Left forelimb (tissue), 1 donor: ENCODE results near the gene SFR1.

Source experiments
- DNase-seq: peaks from one replicate; pipeline ENCODE4 v3.0.0-alpha.2; 2018; ENCODE audit warnings: low spot score

SFR1 gene, protein sequence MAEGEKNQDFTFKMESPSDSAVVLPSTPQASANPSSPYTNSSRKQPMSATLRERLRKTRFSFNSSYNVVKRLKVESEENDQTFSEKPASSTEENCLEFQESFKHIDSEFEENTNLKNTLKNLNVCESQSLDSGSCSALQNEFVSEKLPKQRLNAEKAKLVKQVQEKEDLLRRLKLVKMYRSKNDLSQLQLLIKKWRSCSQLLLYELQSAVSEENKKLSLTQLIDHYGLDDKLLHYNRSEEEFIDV

DNA sequence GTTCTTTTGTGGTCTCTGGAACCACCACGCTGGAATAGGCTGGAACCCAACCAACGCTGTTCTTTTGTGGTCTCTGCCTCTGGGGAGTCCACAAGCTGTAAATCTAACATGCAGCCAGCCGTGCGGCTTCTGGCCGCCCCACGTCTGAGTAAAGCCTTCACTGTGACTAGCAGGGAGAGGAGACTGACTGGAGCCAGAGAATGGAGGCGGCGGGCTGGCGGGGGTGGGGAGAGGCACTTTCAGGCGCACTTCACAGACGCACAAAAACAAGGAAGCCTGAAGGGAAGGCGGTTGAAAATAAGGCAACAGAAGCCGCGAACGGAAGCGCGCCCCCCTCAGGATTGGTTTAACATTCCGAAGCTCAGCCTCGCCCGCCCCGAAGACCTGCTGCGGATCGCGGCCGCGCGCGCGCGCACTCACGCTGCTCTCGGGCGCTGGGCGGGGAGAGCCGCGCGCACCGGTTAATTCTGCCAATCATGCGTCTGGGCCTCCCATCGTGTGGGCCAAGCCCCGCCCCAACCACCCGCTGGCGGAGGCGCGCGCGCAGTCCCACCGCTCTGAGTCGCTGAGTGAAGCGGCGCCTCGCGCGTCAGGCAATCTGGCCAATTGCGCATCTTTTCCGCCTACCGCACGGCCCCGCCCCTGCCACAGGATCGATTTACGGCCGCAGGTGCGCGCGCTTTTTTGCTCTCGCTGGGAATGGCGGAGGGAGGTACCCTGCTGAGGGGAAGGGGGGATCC lies at the start of gene SFR1:
TSS of gene SFR1 (plus strand) at position 687 of the 740 bp plus-strand sequence. CDS start at position 700, 13 bp downstream.
- peak; percentile 99 for DNase-seq

DNA sequence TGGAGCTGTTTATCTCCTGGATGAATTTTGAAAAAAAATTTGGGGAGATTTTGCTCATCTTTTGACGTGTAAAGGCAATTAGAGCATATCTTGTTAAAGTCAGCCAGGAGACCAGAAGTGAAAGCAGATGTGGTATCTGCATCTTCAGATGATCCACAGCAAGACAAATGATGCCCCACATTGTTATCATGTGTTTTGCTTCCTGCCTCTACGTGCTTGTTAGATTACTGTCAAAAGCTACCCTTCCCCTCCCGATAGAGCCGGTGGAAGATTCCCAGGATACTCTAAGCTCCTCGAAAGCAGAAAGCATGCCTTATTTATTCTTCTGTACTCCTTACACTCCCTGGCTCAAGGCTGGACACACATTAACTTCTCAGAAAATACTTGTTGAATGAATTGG lies 49.2 kb upstream of the SFR1 start:
- DNase-seq, result no peak

DNA sequence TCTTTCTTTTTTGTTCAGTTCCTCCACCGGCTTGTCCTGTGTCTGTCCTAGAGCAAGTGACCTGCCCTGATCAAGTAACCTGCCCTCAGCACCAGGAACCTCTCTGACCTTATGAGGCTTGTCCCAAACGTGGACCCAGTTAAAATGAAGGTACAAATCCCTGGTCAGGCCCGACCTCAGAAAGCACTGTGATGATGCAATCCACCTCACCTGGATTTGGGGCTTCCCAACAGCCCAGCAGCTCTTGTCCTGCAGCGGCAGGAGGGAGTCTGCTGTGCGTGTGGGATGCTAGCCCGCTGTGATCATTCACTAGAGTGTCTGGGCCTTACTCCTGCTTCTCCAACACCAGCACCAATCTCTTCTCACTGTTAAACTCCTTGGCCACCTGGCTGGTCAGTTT lies 47.5 kb upstream of the SFR1 start:
- no peak for DNase-seq

DNA sequence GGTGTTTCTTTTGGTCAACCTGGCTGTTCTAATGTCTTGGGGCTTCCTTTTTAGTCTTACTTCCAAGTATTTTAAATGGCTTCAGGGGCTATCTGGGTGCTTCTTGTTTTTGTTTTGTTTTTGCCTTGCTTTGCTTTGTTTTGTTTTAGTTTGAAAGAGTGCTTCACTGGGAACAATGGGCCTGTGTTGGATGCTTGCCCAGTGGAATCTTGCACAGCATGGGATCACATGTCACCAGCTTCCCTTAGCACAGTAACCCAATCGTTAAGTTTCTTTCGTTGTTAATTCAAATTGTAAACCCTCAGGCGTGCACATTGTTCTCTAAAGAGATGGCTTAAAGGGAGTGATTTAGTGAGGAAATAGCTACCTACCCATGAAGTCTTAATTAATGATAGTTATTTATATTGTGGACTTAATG lies 45.2 kb upstream of the SFR1 start:
- no peak for DNase-seq

DNA sequence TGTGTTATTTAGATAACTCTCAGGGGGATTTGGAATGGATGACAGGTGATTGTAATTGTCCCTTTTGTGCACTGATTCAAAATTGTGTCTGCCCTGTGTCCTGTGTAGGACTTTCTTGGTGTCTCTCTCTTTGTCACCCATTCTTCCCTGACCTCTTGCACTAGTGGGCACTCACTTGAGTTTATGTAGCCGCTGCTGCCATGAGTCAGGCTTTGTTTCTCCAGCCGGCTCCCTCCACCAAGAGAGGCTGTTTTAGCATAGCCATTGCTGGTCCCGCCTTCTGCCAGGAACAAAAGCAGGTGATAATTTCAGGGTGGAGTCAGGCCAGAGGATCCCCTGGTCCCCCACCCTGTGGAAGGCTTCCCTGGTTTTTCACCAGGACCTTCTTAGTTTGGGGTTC lies 44.7 kb upstream of the SFR1 start:
- DNase-seq, result no peak

DNA sequence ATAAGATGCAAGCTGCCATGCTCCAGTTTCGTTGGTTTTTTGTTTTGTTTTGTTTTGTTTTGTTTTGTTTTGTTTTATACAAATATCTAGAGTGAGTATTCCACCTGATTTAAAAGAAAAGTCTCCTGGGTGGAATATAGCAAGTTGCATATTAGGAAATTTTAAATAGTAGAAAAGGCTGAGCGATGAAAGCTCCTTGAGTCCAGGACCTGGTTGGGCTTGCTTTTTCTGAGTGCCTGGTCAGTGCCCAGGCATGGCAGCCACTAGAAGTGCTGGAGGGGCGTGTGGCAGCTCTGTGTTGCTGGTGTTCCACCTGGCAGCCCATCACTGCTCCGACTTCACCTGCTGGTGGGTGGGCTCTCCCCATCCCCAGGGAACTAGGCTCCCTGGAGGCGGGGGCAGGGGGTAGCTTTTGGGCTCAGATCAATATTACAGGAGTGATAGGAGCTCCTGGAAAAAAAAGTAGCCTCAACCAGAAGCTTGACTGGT lies 44.3 kb upstream of the SFR1 start:
- no peak for DNase-seq

DNA sequence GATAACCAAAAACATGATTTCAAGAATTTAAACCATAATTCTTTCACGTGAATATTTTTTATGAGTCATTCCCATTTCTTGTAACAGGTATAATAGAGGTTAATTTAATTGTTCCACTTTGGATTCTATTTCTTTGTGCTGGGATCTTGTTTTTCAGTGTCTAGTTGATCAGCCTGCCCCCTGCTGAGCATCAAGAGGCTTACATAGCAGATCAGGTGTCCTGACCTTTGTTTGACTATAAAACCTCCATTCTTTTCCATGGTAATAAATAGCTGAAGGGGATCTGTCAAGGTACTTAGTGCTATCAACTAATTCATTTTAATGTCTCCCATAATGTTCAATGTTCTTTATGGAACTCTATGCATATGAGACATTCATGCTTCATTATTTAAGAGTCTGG lies 41.2 kb upstream of the SFR1 start:
- no peak for DNase-seq

DNA sequence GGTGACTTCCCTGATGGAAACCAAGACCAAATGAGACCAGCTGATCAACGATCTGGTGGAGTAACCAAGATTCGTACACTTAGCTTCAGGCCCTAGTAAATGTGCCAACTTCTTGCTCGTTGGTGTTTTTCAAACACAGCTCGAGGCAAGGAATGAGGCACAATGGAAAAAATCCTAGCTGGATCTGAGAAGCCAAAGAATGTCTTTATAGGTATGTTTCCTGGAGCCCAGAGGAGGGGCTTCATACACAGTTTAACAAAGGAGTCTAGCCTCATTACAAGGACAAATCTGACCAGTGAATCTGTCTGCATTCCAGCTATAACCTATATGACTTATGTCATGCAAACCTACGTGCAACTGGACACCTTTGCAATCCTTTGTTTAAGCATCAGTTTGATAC lies 40.0 kb upstream of the SFR1 start:
- no peak for DNase-seq

DNA sequence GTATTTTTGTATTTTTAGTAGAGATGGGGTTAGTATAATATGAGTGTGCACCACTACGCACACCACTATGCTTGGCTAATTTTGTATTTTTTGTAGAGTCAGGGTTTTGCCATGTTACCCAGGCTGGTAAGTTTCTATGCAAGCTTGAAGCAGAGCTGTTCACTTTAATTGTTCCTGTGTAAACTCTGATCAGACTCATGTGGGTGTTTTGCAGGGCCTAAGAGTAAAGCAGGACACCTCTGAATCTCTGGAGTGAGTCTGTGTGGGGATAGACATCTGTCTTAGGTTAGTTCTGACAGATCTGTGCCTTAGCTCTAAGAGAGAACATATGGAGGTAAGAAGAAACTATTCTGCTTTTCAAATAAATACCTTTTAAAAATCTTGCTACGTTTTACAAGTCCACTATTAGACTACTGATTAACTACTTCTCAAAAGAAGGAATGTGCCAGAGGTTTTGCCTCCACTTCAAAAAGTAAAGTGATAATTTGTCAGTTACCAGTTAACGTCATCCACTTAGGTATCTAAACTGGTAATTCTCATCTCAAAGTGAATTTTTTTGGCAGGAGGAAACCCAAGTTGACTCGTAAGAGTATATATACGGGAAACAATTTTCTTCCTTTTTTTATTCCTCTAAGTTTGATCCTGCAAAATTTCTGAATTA lies 37.4 kb upstream of the SFR1 start:
- DNase-seq, result no peak

DNA sequence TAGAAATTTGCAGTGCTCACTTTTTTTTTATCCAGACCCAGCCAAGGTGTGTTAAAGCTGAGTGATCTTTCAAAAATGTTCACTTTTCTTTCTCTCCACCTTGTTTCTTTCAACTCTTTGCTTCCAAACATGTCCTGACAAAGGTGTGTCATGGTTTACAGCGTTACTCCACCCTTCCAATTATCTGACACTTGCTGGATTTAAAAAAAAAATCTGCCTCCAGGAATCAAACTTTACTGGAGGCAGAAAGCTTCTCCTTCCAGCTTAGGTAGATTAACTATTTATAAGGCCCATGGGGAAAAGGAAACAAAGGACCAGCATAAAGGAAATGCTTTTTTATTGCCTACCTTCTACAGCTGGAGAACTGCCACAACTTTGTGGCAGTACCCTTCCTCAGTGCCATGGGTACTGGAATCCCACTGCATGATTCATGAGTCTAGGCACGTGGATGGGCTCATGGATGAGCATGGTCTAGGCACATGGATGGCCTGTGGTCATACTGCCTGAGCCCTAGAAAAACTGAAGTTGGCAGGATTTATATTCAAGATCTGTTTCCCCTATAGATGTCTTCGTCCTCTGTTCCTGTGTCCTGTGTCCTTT lies 36.1 kb upstream of the SFR1 start, which contains the start of gene COL17A1:
TSS of gene COL17A1 (minus strand) at position 80 of the 600 bp plus-strand sequence. CDS start 5,207 bp downstream, outside the sequence.
- no peak for DNase-seq

DNA sequence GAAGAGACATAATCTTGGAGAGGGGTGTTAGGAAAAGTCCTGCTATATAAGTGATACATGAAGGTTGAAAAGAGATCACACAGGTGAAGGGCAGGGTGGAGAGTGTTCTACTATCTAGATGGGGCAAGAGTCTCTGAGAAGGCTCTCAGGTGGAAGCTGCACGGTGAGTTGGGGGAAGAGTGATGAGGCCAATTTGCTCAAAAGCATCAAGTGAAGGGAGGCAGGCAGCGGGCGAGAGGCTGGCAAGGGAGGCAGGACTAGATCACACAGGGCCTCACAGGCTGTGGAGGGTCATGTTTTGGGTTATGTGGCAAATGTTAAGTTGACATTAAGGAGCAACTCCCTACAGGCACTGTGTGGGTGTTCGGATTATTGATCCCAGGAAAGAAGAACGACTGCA lies 33.7 kb upstream of the SFR1 start:
- DNase-seq, result no peak

DNA sequence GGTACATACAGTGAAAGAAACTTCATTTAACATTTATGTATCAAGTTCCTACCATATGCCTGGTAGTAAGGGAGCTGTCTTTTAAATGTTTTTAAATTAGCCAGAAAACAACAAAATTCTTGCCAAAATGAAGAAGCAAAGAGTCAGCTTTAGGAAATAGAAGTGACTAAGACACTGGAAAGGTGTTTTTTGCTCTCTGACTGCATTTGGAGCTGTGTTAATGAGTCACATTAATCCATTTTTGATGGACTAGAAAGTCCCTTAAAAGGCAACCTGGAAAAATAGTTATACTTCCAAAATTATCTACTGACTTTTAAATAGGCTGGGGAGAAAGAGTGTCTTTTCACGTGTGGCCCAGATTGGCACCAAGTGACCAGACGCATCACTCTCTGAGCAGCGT lies 32.4 kb upstream of the SFR1 start:
- DNase-seq, result no peak

DNA sequence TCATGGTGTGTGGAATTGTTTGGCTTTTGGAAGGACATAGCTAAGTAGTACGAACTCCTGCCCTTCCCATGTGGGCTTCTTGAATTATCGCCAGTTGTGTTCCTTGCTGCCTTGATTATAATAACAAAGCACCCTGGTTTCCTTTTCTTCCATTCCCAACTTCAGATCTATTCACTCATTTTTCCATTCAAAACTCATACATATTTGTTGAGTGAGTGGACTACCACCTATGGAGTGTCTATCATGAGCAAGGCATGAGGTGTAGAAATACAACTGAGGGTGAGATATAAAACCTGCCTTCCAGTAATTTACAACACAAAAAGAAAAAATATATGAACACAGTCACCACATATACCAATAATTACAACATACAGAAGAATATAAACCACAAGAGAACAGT lies 31.4 kb upstream of the SFR1 start:
- no peak for DNase-seq

DNA sequence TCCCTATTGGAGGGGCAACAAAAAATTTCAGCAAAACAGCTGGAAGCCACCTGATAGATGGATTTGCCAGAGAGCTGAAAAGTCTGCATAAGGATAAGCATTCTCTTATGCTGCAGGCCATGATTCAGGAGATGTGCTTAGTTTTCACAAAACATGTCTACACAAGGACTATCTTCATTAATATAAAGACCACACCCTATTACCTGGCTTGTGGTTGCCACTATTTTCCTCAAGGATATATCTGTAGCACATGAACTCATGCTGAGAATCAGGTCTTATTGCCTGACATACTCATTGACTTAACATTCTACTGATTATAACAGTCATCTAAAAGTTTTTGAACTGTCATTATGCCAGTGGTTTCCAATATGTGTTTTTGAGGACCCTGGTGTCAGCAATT lies 29.2 kb upstream of the SFR1 start:
- DNase-seq, result no peak

DNA sequence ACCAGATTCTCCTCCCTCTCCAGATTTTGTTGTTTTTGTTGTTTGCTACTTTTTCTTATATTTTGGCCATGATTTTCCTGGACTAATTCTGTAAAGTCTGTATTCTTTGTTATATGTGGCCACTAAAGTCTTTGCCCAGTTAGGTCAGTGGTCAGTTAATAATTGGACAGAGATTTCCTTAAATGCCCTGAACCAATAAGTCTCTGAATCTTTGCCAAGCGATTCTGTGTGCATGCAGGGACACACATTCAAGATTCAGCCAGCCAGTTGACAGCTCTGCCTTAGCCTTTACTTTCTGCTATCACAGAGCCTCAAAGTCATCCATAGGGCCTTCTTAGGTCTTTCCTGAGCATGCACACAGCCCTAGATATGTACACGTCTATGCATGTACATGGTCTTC lies 25.3 kb upstream of the SFR1 start:
- DNase-seq, result no peak

DNA sequence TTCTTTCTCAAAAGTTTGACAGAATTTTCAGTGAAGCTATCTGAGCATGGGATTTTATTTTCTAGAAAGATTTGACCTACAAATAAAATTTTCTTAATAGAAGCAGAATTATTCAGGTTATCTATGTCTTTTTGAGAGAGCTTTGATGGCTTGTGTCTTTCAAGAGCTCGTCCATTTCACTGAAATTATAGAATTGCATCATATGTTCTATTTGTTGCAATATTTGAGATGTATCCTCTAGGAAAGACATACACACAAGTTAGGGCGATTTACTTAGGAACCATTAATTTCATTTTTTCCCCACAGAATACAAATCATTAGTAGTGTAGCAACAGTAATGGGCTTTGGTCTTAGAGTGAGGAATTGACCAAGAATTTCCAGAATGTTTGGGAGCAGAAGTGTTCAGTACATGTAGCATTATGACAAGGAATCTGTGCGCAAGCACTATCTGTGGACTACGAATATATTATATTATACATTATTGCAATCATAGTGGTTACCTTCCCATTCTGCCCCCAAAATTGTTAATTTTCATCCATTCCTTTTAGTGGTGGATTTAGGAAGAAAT lies 23.5 kb upstream of the SFR1 start:
- no peak for DNase-seq

DNA sequence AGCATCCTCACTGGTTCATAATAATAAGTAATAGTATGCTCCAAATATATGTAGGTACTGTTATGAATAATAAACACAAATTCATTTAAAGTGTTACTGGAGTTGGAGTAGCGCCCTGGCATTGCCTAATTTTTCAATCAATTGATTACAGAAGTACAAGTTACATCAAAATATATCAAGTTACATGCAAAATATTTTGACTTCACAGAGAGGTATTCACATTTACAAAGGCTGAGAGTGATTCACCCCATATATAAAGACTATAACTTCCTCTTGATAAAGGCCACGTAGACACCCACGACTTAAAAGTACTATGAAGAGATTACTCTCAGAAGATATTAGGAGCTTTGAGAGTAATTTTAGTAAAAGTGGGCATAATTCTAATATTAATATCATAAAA lies 22.7 kb upstream of the SFR1 start:
- no peak for DNase-seq

DNA sequence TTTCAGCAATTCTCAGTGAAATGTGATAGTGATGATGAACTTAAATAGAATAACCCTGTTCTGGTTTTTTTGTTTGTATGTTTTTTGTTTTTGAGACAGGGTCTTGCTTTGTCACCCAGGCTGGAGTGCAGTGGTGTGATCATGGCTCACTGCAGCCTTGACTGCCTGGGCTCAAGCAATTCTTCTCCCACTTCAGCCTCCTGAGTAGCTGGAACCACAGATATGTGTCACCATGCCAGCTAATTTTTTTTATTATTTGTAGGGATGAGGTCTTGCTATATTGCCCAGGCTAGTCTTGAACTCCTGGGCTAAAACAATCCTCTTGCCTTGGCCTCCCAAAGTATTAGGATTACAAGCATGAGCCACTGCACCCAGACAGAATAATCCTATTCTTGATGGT lies 22.0 kb upstream of the SFR1 start:
- no peak for DNase-seq

DNA sequence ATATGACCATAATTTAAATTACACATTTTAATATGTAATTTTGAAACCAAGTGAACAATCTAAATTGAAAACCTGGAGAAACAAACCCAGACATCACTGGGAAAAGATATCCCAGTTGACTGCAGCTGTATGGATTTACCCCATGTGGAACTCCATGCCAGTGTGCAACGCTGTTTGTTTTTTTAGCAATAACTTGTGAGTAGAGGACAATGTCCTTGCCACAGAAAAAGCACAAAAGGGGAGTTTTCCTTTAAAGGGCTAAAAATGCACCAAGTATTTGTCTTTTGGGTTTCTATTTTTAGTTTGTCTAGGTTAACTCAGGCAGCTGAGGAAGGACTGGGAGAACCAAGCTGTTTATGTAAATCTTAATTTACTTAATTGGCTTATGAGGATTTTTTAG lies 21.2 kb upstream of the SFR1 start:
- no peak for DNase-seq

DNA sequence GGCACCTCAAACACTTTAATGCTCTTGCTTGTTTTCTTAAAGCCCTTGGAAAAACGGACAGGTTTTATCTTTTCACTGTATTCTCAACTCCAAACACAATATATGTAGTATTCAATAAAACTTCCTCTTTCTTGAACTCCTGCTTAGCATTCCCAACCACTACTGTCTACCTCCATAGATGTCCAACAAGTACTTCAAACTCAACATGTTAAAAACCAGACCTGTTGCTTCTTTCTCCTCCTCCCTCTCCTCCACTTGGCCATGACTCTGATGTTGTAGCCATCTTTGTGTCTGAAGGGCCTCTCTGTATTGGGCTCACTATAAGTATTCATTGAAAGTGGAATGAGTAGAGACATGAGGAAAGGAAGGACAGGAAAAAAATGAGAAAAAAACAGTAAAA lies 20.1 kb upstream of the SFR1 start:
- DNase-seq, result no peak

DNA sequence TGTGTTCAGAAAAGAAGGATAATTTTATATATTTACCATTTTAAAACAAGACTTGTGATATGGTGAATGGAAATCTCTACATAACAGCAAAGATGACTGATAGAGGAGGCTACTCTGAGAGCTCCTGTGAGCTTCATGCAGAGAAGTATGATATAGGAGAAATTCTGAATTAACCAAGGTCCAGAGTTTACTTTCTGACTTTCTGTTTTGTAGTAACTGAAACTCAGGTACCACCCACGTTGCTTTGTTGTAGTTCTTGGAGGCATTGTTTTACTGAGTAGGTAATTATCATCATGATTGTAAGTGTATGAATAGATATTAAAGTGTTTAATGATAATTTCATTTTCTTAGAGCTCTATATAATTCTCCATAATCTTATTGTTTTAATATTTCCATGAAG lies 18.0 kb upstream of the SFR1 start:
- no peak for DNase-seq

DNA sequence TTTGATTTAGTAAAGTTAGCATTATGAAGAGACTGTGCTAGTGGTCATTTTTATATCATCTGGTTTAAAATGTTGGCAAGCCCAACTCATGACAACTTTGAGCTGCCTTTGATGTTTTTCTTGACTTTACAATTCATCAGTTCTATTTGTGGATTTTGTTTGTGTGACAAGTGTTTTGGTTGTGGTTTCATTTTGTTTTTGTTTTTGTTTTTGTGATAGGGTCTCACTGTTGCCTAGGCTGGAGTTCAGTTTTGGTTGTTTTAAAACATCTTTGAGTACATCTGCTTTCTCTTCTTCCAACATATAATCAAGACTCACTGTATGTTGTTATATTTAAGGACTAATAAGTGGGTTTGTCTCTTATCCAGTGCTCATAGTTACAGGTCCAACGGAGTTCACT lies 17.6 kb upstream of the SFR1 start:
- DNase-seq, result no peak
